Inferior parietal cortex (tissue), 1 donor: ENCODE results near the gene EPB41L5.
"Not testable (repeated sequence)": the region's sequence is repeated elsewhere in the genome, so short reads cannot be mapped to it uniquely, and the experiment has no call there.

Experiments used
- DNase-seq: peaks from one replicate; pipeline ENCODE4 v3.0.0-alpha.2; 2016; ENCODE audit errors: extremely low spot score

EPB41L5 gene

DNA sequence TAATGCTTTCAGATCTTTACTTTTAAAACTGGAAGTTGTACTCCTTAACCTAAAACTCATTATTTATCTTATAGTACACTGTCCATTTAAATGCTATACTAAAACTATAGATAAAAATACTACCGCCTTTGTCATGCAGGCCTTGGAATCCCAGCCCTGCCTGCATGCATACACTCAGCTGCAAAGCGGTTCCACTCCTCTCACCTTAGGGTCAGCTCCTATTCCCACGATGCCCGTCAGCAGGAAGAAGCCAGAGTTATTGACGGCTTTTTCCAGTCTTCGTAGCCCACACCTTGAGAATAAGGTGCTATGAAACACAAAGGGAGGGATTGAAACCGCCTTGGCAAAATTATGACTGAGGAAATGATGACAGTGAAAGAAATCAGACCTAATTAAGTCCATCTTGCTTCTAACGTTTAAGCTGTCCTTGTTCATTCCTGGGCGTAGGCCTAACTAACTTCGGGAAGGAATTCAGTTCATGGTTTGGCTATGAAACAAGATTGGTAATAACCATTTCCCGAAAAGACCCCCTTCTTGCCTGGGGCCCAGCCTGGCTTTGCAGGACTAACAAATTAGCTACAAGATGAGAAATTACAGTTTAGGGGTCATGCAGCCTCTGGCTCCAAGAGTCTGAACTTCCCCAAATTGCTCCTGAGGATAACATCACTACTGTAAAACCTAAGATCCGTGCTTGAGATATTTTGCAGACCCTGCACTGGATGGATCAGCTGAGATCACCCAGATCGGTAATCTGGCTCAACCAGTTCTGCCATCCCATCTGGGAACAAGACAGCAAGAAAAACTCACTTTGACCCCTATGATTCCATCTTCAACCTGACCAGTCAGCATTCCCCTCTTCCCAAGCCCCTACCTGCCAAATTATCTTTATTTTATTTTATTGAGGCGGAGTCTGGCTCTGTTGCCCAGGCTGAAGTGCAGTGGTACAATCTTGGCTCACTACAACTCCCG, 17.1 kb downstream of the EPB41L5 start:
- DNase-seq: no peak

DNA sequence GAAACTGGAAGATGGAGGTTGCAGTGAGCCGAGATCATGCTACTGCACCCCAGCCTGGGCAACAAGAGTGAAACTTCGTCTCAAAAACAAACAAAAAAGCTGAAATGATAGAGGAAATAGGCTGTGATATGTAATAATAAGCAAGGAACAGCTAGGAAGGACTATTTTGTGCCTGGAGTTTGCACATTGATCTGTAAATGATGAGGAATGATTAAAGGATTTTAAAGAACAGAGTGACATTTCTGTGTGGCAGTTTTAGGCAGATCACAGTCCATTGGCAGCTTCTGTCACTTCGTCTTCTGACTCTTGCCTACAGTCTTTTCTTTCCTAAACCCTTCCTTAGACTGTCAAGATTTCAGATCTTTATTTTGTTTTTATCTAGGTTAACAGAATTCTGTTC, 19.4 kb downstream of the EPB41L5 start:
- no peak for DNase-seq

DNA sequence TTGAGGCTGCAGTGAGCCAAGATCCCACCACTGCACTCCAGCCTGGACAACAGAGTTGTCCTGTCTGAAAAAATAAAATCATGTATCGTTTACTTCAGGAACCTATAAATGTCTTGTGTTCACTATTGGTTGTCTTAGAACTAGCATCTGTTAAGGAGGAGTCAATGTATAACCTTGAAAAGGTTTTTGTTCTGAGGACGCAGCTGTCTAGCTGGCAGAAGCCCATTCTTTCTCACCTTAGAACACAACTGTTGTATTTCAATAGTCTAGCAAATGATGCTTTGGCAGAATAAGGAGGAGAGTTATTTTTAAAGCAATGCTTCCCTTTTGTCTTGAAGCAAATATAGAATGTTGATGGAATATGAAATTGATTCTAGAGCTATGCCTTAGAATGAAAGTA, 21.1 kb downstream of the EPB41L5 start:
- no peak for DNase-seq

DNA sequence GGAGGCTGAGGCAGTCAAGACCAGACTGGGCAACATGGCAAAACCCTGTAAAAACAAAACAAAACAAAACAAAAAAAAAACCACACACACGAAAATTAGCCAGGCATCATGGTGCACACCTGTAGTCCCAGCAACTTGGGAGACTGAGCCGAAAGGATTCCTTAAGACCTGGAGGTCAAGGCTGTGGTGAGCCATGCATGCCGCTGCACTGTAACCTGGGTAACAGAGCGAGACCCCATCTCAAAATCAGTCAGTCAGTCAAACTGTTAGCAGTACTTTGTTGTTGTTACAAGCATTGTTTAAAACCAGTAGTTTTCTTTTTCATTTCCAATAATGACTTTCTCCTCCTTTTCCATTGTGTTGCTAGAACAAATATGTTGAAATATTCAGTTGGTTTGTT, 21.7 kb downstream of the EPB41L5 start:
- no peak for DNase-seq

DNA sequence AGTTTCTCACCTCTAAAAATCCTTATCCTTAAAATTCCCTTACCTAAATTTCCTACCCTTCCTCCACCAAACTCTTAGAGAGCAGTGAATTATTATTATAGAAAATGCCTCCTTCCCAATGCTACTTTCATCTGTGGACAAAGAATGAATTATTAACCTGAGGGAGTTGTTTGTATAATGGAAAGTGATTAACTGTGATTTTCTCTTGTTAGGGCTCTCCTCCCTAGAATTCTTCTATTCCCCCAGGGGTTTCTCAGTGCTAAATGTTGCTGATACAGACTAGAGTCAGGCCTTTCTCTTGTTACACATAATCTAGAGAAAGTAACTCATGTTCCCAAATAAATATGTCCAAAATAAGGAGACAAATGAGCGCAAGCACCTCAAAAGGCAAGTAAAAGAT, 23.3 kb downstream of the EPB41L5 start:
- DNase-seq: no peak

DNA sequence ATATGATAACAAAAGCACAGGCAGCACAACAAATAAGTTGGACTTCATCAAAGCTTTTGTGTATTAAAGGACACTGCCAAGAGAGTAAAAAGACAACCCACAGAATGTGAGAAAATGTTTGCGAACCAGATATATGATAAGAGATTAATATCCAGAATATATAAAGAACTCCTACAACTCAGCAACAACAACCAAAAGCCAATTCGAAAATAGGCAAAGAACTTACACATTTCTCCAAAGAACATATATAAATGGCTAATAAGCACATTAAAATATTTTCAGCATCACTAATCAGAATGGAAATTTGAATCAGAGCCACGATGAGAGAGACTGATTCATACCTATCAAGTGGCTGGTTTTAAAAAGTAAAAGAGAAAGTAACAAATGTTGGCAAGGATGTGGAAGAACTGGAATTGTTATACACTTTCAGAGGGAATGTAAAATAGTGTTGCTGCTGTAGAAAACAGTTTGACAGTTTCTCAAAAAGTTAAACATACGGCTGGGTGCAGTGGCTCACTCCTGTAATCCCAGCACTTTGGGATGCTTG, 25.2 kb downstream of the EPB41L5 start:
- no peak for DNase-seq

DNA sequence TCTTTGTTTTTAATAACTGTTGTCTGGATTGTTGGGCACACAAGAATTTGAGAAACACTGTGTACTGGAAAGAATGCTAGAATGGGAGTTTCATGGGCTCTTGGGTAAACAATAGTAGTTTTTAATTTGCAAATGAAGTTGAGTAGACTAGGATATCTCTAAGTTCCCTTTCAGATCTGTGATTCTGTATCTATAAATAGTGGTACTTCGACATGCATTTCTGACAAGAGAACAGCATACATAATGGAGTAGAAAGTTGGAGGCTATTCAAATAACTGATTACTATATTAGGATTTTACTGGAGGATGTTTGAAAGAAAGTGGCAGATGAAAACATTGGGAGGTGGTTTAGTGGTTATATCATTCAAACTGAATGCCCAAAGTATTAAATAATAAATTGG, 29.5 kb downstream of the EPB41L5 start:
- DNase-seq: no peak

DNA sequence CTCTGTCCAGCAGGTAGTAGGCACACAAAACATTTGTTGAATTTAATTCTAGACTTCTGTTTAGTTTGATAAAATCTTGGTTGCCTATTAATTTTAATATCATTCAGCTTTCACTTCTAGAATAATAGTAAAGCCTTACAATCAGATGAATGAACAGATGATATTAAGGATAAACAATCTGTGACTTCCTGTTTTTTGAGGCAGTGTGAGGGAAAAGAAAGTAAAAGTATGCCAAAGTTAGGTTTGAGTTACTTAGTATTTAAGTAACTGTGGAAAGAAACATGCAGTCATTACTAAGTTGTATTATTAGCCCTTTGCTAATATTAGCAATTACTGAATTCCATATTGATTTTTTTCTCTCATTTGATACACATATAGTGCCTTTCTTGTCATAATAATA, 31.5 kb downstream of the EPB41L5 start:
- DNase-seq: no peak

DNA sequence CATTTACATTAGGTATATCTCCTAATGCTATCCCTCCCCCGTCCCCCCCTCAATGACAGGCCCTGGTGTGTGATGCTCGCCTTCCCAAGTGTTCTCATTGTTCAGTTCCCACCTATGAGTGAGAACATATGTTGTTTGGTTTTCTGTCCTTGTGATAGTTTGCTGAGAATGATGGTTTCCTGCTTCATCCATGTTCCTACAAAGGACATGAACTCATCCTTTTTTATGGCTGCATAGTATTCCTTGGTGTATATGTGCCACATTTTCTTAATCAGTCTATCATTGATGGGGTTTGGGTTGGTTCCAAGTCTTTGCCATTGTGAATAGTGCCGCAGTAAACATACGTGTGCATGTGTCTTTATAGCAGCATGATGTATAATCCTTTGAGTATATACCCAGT, 32.9 kb downstream of the EPB41L5 start:
- DNase-seq: not testable (repeated sequence)

DNA sequence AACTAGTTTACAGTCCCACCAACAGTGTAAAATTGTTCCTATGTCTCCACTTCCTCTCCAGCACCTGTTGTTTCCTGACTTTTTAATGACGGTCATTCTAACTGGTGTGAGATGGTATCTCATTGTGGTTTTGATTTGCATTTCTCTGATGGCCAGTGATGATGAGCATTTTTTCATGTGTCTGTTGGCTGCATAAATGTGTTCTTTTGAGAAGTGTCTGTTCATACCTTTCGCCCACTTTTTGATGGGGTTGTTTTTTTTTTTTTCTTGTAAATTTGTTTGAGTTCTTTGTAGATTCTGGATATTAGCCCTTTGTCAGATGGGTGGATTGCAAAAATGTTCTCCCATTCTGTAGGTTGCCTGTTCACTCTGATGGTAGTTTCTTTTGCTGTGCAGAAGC, 33.4 kb downstream of the EPB41L5 start:
- DNase-seq: not testable (repeated sequence)

DNA sequence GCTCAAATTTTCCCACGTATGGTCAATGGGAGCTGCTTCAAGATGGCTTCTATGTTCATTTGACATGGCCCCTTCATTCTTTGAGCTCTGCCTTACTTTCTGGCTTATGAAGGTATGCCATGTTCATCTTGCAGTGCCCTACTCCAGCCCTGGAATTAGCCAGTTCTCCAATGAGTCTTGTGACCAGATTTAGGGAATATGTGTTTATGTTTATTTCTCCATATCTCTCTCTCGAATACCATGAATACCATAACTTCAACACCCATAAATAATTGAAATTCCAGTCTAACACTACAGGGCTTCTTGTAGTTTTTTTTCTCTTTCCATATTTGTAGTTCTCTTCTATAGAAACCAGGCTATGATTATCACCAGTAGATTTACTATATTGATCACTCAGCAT, 39.7 kb downstream of the EPB41L5 start:
- DNase-seq: no peak

DNA sequence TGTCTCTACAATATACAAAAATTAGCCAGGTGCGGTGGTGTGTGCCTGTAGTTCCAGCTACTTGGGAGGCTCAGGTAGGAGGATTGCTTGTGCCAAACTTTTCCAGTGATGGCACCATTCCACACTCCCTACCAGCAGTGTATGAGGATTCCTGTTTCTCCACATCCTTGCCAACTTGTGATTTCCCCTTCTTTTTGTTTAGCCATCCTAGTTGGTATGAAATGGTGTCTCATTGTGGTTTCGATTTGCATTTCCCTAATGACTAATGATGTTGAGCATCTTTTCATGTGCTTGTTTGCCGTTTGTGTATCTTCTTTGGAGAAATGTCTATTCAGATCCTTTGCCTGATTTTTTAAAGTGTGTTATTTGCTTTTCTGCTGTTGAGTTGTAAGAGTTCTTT, 41.0 kb downstream of the EPB41L5 start:
- no peak for DNase-seq

DNA sequence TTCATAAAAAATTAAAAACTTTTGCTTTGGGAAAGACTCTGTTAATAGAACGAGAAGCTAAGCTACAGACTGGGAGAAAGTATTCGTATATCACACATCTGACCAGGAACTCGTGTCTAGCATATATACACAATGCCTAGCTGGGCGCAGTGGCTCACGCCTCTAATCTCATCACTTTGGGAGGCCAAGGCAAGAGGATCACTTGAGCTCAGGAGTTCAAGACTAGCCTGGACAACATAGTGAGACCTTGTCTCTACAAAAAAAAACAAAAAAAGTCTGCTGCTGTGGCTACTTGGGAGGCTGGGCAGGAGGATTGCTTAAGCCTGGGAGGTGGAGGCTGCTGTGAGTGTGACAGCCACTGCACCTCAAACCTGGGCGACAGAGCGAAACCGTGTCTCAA, 46.6 kb downstream of the EPB41L5 start:
- no peak for DNase-seq

DNA sequence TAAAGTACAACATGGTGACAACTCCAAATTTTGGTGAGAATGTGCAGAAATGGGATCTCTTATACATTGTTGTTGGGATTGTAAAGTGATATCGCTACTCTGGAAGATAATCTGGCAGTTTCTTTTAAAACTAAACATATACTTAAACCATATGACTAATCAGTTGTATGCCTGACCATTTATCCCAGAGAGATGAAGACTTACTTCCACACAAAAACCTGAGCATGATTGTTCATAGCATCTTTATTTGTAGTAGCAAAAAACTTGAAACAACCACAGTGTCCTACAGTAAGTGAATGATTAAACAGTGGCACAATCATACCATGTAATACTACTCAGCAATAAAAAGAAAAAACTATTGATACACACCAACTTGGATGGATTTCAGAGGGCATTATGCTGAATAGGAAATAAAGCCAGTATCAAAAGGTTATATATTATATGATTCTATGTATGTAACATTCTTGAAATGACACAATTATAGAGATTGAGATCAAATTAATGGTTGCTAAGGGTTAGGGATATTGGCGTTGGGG, 47.3 kb downstream of the EPB41L5 start:
- DNase-seq: no peak

DNA sequence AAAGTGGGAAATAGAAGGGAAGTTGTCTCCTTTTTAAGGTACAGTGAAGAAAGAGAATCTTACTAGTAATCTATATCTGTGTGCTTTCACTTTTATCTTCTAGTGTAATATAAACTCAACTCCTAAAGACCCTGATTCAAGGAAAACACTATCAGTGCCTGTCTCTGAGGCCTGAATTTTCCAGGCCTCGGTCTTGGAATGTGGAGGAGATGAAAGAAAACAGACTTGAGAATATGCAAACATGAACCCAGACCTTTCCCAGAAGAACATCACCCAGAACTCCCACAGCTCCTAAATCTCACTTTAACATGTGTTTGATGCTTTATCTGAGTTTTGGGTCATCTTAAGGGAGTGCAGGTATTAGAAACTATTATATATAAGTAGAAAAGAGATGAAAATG, 51.8 kb downstream of the EPB41L5 start:
- DNase-seq: no peak

DNA sequence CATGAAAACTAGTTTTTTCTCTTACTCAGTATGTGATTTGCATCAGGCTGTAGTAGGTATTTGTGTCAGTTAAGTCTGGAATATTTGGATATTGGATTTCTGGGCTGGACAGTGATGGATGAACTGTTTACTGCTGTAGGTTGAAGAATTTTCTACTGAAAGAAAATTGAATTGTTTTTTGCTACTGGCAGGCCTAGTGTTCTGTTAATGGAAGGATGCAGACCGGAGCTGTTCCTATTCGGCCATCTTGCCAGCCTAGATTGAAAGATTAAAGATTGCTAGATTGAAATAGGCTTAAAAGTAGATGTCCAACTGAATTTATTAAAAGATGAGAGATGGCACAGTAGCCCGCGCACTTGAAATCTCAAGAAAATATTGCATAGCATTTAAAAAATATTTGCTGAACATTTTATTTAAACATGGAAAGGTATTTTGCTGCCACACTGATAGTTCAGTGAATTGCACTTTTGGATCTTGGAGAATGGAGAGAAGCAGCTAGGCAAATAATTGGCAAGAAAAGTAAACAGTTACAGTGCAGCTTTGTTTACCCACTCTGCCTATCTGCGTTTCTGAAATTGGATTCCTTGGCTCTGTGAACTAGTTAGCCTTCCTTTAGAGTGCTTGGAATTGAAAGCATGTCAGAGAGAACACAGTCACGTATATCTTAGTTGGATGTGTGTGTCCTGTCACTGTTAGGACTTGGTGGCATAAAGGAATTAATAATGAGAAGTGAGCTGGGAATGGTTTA, 54.1 kb downstream of the EPB41L5 start:
- DNase-seq: no peak

DNA sequence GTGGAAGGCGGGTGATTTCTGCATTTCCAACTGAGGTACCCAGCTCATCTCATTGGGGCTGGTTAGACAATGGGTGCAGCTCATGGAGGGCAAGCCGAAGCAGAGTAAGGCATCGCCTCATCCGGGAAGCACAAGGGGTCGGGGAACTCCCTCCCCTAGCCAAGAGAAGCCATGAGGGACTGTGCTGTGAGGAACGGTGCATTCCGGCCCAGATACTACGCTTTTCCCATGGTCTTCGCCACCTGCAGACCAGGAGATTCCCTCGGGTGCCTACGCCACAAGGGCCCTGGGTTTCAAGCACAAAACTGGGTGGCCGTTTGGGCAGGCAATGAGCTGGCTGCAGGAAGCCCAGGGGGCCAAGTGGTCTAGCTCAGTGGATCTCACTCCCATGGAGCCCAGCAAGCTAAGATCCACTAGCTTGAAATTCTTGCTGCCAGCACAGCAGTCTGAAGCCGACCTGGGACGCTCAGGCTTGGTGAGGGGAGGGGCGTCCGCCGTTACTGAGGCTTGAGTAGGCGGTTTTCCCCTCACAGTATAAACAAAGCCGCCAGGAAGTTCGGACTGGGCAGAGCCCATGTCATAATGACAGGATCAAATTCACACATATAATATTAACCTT, 55.3 kb downstream of the EPB41L5 start:
- not testable (repeated sequence) for DNase-seq

DNA sequence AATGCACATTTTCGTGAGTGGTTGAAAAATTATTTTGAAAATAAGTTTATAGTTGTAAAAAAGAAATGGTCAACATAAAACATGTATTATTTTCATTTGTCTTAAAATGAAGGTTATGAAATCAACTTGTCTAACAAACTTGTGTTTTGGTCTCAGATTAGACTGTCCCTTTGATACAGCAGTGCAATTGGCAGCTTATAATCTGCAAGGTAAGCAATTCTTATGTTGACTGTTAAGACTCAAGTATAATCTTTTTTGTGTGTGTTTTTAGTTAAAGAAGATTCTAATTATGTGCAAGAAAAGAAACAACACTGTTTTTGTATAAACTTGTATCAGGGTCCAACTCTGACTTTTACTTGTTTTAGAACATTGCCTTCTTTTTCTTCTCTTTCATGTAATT, 62.7 kb downstream of the EPB41L5 start:
- no peak for DNase-seq

DNA sequence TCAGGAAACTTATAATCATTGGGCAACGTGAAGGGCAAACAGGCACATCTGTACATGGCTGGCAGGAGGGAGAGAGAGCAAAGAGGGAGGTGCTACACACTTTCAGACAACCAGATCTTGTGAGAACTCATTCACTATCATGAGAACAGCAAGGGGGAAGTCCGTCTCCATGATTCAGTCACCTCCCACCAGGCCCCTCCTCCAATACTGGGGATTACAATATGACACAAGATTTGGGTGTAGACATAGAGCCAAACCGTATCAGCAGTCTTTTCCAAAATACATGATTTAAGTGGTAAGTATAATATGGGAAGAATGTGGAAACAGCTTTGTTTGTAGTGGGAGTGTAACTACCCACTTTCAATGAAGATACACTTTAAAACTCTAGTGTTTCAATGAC, 65.0 kb downstream of the EPB41L5 start:
- DNase-seq: no peak

DNA sequence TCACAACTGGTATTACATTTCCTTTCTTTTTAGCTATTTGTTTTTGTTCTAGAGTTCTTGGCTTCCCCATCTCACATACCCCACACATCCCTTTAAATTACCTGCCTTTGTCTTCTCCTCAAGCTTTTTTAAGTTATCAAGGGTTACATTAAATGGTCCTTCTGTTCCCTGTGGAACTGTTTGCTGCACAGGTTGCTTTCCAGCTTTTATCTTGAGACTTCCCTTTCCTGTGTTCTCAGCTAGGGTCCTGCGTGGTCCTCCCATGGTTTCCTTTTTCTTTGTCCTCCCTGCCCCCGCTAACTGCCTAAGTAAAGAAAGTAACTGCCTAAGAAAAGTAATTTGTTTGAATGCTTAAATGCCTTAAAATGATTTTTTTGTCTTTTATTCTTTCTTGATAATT, 66.8 kb downstream of the EPB41L5 start:
- no peak for DNase-seq

DNA sequence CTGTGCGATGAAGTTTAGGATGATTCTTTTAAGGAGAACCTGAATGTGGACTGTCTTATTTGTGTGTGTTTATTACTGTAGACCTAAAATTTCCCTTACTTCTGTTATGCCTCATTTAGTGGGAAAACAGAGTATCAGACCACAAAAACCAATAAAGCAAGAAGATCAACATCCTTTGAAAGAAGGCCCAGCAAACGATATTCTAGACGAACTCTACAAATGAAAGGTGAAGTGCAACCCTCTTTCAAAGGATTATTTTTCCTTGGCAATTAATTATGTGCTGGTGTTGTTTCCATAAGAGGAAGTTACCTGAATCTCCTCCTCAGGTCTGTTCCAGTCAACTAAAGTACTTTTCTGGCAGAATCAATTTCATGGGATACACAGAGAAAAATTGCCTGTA, 78.6 kb downstream of the EPB41L5 start:
- DNase-seq: no peak

DNA sequence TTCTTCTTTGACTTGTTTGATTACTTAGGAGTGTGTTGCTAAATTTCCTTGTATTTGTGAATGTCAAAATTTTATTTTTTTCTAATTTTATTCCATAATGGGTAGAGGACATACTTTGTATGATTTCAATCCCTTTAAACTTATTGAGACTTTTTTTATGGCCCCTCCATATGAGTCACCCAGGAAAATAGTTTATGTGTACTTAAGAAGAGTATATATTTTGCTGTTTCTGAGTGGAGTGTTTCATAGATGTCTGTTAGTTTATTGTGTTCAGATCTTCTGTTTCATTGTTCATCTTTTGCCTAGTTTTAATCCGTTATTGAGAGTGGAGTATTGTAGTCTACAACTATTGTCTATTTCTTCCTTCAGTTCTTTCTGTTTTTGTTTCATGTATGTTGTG, 81.9 kb downstream of the EPB41L5 start:
- no peak for DNase-seq
